Measurements from ENCODE around the gene CXCL17.
"Not testable (repeated sequence)": the region's sequence is repeated elsewhere in the genome, so short reads cannot be mapped to it uniquely, and the experiment has no call there.

CXCL17 gene

DNA sequence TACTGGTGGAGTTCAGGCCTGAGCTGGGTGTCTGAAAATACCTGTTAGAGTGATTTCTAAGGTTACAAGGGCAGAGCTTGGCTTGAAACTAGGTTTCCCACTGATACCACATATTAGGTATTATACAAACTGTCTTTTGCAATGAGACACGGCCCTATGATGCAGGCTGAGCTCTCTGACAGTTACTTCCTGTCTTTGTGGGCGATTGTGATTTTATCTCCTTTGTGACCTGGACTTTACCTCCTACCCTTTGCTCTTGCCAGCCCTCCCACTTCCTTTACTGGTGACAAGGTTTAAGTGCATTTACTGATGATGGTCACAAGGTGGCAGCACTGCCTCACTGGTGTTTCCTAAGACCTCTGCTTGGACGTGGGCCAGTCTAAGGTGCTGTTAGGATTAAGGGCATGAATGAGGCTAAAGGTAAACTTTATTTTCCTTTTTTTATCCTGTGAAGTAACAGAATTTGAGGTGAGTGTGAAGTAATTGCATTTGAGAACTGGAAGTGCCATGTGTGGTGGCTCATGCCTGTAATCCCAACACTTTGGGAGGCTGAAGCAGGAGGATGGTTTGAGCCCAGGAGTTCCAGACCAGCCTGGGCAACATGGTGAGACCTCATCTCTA lies 7.7 kb upstream of the CXCL17 start:
- H3K4me3 ChIP-seq (replicated peaks; ENCODE audit: low read depth, low read length) = no peak overlapping the region
- TF ChIP-seq, protein P1, sequence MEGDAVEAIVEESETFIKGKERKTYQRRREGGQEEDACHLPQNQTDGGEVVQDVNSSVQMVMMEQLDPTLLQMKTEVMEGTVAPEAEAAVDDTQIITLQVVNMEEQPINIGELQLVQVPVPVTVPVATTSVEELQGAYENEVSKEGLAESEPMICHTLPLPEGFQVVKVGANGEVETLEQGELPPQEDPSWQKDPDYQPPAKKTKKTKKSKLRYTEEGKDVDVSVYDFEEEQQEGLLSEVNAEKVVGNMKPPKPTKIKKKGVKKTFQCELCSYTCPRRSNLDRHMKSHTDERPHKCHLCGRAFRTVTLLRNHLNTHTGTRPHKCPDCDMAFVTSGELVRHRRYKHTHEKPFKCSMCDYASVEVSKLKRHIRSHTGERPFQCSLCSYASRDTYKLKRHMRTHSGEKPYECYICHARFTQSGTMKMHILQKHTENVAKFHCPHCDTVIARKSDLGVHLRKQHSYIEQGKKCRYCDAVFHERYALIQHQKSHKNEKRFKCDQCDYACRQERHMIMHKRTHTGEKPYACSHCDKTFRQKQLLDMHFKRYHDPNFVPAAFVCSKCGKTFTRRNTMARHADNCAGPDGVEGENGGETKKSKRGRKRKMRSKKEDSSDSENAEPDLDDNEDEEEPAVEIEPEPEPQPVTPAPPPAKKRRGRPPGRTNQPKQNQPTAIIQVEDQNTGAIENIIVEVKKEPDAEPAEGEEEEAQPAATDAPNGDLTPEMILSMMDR (IDR thresholded peaks at IDR 0.05; ENCODE audit: low read depth, low read length, missing control alignments) = peak; percentile 81
- DNase-seq (ENCODE audit: extremely low read depth, low read depth) = peak; percentile 66

DNA sequence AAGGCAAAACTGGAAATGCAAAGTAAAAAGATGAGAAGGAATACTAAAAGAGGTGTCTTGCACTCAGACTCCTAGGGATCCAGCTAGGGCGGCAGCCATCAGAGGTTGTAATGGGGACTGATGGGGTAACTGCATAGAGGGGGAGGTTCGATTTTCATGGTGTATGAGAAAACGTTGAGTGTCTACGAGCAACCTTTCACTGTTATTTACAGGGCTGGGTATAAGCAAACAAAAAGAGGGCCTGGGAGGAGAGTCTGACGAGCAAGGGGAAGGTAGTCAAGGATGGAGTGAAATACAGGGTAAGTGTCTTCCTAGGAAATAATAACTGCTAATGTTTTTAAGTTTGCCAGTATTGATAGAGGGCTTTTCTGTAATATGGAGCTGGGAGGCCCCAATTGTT lies 5.6 kb upstream of the CXCL17 start:
- not testable (repeated sequence) for H3K4me3 ChIP-seq (replicated peaks; ENCODE audit: low read depth, low read length); DNase-seq (ENCODE audit: extremely low read depth, low read depth)

DNA sequence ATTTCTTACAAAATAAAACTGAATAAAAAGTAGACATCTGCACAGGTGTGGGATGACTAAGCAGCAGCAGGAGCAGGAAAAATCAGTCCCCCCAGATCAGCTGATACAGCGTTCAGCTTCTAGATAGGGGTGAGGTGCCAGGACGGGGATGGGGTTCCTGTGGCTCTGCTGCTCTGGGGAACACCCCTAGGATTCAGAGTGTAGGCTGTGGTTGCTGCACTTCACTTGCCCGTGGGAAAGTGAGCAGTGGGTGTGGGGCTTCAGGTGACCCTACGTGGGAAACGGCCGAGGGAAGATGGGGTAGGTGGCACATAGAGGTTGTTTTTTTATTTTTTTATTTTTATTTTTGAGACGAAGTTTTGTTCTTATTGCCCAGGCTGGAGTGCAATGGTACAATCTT lies 3.2 kb upstream of the CXCL17 start:
- no peak overlapping the region for H3K4me3 ChIP-seq (replicated peaks; ENCODE audit: low read depth, low read length)
- DNase-seq (ENCODE audit: extremely low read depth, low read depth) = no peak
- TF ChIP-seq, protein P1 (IDR thresholded peaks at IDR 0.05; ENCODE audit: low read depth, low read length, missing control alignments) = no peak

DNA sequence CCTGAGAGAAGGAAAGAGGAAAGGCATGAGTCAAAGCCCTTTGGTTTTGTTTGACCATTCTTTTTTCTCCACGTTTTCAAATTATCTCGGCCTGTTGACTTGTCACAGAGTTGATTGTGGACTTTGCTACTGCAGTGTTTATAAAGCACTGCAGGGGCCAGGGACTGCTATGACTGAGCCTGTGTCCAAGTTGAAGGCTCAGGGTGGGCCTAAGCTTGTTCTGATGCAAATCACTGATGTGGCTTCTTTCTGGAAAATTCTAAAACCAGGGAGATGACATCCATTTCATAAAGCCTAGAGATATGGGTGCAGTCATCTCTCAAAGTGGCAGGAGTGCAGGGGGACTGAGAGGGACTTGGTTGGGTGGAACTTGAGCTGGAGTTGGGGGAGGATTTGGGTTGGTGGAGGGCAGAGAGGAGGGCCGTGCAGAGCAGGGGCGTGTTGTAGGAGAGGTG lies 1.2 kb upstream of the CXCL17 start:
- TF ChIP-seq, protein P1 (IDR thresholded peaks at IDR 0.05; ENCODE audit: low read depth, low read length, missing control alignments) = no peak
- no peak overlapping the region for H3K4me3 ChIP-seq (replicated peaks; ENCODE audit: low read depth, low read length)
- no peak for DNase-seq (ENCODE audit: extremely low read depth, low read depth)

DNA sequence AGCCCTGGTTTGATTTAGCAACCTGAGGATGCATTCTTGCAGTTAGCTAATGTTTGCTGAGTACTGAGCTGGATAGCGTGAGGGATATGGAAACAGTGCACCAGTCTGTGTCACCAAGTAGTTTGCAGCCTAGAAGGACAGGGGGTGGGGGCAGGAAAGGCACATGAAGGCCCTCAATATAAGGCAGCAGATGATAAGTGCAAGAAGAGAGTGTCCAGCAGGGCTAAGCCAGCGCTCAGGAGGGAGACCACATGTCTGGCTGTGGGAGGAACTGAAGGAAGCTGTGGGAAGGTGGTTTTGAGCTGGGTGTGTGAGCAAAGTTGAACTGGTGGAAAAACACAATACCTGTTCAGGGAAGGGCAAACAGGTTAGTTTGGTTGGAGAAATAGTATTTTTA lies 1.7 kb downstream of the CXCL17 start:
- H3K4me3 ChIP-seq (replicated peaks; ENCODE audit: low read depth, low read length) = no peak overlapping the region
- DNase-seq (ENCODE audit: extremely low read depth, low read depth) = no peak
- TF ChIP-seq, protein P1 (IDR thresholded peaks at IDR 0.05; ENCODE audit: low read depth, low read length, missing control alignments) = no peak

DNA sequence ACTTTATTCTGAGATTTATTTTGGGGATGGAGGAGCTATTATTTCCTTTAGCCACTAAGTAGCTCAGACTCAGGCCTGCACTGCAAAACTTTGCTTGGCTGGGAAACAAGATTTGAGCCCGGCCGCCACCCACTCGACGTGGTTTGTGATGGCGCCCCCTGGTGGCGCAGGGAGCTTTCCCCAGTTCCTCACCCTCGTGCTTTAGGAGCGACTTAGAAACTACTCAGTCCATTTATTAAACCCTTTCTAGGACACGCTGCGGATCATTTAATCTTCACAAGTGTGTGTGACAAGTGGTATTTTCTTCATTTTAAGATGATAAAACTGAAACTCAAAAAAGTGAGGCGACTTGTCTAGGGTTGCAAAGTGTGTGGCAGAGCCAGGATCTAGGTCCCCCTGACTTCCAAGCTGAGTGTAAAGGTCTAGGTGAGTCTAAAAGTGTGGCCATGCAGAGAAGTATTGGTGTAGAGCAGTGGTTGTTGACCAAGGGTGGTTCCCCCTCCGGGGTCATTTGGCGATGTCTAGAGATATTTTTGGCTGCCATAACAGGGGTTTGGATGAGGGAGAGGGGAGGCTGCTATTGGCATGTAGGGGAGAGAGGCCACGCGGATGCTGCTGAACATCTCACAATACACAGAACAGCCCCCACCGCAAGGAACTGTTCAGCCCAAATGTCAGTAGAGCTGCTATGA lies 2.2 kb downstream of the CXCL17 start:
- no peak for DNase-seq (ENCODE audit: extremely low read depth, low read depth)
- no peak overlapping the region for H3K4me3 ChIP-seq (replicated peaks; ENCODE audit: low read depth, low read length)
- TF ChIP-seq, protein P1 (IDR thresholded peaks at IDR 0.05; ENCODE audit: low read depth, low read length, missing control alignments) = peak; percentile 98

DNA sequence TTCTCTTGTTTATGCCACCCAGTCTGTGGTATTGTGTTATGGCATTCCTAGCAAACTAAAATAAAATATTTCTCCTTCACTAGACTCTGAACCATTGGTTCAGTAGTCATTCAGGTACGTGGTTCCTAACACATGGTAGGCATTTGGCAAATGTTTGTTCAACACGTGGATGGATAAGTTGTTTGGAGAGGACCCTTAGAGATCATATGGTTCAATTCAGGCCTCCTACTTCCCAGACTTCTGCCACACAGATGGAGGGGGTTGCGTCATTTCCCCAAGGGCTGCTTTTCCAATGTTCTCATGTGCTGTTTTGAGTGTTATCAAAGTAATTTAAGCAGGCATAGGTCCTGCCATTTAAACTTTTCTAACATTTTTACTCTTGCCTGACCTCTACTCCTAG lies 6.7 kb downstream of the CXCL17 start:
- no peak overlapping the region for H3K4me3 ChIP-seq (replicated peaks; ENCODE audit: low read depth, low read length)
- peak; percentile 67 for DNase-seq (ENCODE audit: extremely low read depth, low read depth)
- TF ChIP-seq, protein P1 (IDR thresholded peaks at IDR 0.05; ENCODE audit: low read depth, low read length, missing control alignments) = no peak

All from HFF-Myc (cell line).